Measurements from ENCODE around the gene ZNF827.

DNA sequence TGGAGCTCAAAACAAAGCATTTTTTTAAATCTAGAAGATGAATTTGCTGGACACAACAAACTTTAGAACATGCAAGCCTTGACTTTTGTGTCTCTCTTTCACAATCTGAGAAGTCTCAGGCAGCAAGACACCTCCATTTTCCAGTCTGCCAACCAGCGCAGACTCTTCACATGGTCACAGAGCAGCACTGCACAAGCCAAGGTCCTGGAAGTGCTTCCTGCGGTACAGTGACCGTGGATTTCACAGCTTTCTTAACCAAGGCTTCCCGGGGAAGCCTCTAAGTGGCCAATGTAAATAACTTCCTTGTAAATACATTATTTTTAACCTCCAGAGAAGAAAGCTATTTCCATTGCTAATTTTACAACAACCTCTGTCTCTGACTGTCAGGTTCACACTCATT, 31.2 kb downstream of the ZNF827 start:
- TF ChIP-seq, protein P1, sequence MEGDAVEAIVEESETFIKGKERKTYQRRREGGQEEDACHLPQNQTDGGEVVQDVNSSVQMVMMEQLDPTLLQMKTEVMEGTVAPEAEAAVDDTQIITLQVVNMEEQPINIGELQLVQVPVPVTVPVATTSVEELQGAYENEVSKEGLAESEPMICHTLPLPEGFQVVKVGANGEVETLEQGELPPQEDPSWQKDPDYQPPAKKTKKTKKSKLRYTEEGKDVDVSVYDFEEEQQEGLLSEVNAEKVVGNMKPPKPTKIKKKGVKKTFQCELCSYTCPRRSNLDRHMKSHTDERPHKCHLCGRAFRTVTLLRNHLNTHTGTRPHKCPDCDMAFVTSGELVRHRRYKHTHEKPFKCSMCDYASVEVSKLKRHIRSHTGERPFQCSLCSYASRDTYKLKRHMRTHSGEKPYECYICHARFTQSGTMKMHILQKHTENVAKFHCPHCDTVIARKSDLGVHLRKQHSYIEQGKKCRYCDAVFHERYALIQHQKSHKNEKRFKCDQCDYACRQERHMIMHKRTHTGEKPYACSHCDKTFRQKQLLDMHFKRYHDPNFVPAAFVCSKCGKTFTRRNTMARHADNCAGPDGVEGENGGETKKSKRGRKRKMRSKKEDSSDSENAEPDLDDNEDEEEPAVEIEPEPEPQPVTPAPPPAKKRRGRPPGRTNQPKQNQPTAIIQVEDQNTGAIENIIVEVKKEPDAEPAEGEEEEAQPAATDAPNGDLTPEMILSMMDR (IDR thresholded peaks at IDR 0.05 in 8 of 11, conservative IDR thresholded peaks at IDR 0.05 in 3 of 11) = no peak
- TF ChIP-seq POLR2AphosphoS5 (IDR thresholded peaks at IDR 0.05) = no peak

All from spleen (tissue), 7 donors.